Heart left ventricle (tissue), 16 donors: ENCODE measurements around the gene HEPHL1. TPM values are rescaled to one million over a fixed set of nuclear protein-coding genes. Genes with fewer than 3 reads are reported as not detected.
A peak's percentile ranks its signal among the peaks of the same experiment; 100 is the strongest.

ENCODE experiments used
- ATAC-seq, 4 donors: fragments of 200-7000 bp; cut with Tn5 transposase; one replicate each; pipeline ENCODE4 v1.9.1; 2020 to 2022; ENCODE audit warnings: moderate library complexity in 4 of 4, mild to moderate bottlenecking in 3 of 4, moderate number of reproducible peaks in 1 of 4
- DNase-seq, 5 donors: peaks; one replicate each; pipeline ENCODE4 v3.0.0-alpha.2; 2020
- H3K27ac ChIP-seq, 12 donors: fragments of 200-600 bp; sonication (generic) in 4 of 12; one replicate each; pipeline versions ENCODE4 v1.5.0 to v1.8.0; 2016 to 2022; ENCODE audit warnings: mild to moderate bottlenecking in 2 of 12
- H3K27me3 ChIP-seq, 9 donors: fragments of 200-600 bp; sonication (generic) in 2 of 9; one replicate each; pipeline versions ENCODE4 v1.5.1 to v1.8.0; 2016 to 2022; ENCODE audit warnings: mild to moderate bottlenecking in 3 of 9
- H3K36me3 ChIP-seq, 9 donors: fragments of 200-600 bp; sonication (generic) in 2 of 9; one replicate each; pipeline versions ENCODE4 v1.5.0 to v1.8.0; 2018 to 2022; ENCODE audit warnings: mild to moderate bottlenecking in 2 of 9
- H3K4me1 ChIP-seq, 12 donors: fragments of 200-600 bp; sonication (generic) in 4 of 12; one replicate each; pipeline versions ENCODE4 v1.5.0 to v1.8.0; 2016 to 2022; ENCODE audit warnings: mild to moderate bottlenecking in 3 of 12
- H3K4me3 ChIP-seq, 12 donors: fragments of 200-600 bp; sonication (generic) in 4 of 12; one replicate each; pipeline versions ENCODE4 v1.5.0 to v1.8.0; 2017 to 2022; ENCODE audit warnings: mild to moderate bottlenecking in 9 of 12, moderate library complexity in 4 of 12
- H3K9me3 ChIP-seq, 12 donors: fragments of 200-600 bp; sonication (generic) in 4 of 12; one replicate each; pipeline versions ENCODE4 v1.5.0 to v1.8.0; 2016 to 2022; ENCODE audit warnings: mild to moderate bottlenecking in 1 of 12
- CTCF ChIP-seq, 12 donors: fragments of 200-600 bp; sonication (generic) in 4 of 12; IDR thresholded peaks; one replicate each; pipeline versions ENCODE4 v1.5.0 to v1.8.0; 2018 to 2022; ENCODE audit warnings: antibody characterized with exemption in 12 of 12, mild to moderate bottlenecking in 5 of 12
- POLR2A ChIP-seq, 2 donors: fragments of 450-650 bp; IDR thresholded peaks; one replicate each; pipeline ENCODE4 v1.6.1; 2017; ENCODE audit warnings: antibody characterized with exemption in 2 of 2, mild to moderate bottlenecking in 2 of 2, moderate library complexity in 2 of 2
- WGBS, 4 donors: extraction: QIAGEN DNeasy Blood & Tissue Kit in 2 of 4; methylation state at CpG; one replicate each; pipeline versions ENCODE4 v1.1.5 to v1.1.7; 2013 to 2018; 5-methylcytosine and 5-hydroxymethylcytosine counted together
- intact Hi-C, 10 donors: fragments of 100-400 bp; cut with DNase I; formaldehyde crosslinking; loops; one replicate each; pipeline versions ENCODE4 v1.11.1 to v1.14.2; 2022
- polyA plus RNA-seq, 2 donors: library from polyadenylated mRNA; stranded (reverse); fragments of 200-250 nt; gene quantifications; one replicate each; pipeline ENCODE4 v1.2.3, GENCODE V29; 2013
- total RNA-seq, 9 donors: library from RNA; depleted of rRNA in 2 of 9; stranded (reverse); fragments of >200 nt in 2 of 9; fragmentation: NEBNext Ultra II Directional in 3 of 9; extraction: Animal tissue kit (Norgen Biotek cat#: 25700) in 3 of 9; gene quantifications; one replicate each; pipeline versions ENCODE4 v1.1.0 to v1.2.4, GENCODE V29; 2016 to 2023
- donor health status: ischemic (EF 13 %, LVEDD 7.1; RV severe dilation, severe dysfunction).
- donor health status: healthy with polysubstance abuse.
- donor health status: DM: no; HTN: yes; CAD: no.
- donor health status: DM: no; HTN: no; CAD: no.
- donor health status: ischemic (EF 25% LVEDD 6.9; RV normal size, moderate dysfunction).
- donor health status: ischemic (EF 25% LVEDD 5.7; RV mildly dilated, moderate dysfunction).
- donor health status: healthy.
- donor health status: DM: yes; HTN: yes; CAD: no.
- donor health status: ischemic (EF 35%, LVEDD 5.7; RV mildly dilated, moderate dysfunction).
- donor health status: nonischemic (EF 11% LVEDD 7.7; RV severe dilation, severe dysfunction).
- donor health status: DM: yes; HTN: yes; CAD: no.
- donor health status: PGD.
- donor health status: ischemic (EF 29% LVEDD 5.4; RV normal size, mild dysfunction).
- donor health status: nonischemic (EF 23%, LVEDD 6.1; RV moderate dilation, normal function).

Gene HEPHL1
- total and polyA plus RNA-seq, 11 donors = 0.07 TPM; not detected in 10

GRCh38 chr11:94133752-94134151, 112.6 kb downstream of the HEPHL1 start:
- TF ChIP-seq POLR2A (IDR thresholded peaks at IDR 0.05) (no peak), CTCF (IDR thresholded peaks at IDR 0.05) (no peak)
- WGBS, 4 donors = 63 to 81% (median 69%) methylated on average over 4 of the region's 4 CpGs
- H3K36me3 ChIP-seq = no peaks in the 10 kb centered on the region
- no peaks in the 10 kb centered on the region for H3K9me3 ChIP-seq
- no peaks in the 10 kb centered on the region for H3K27me3 ChIP-seq
- peak in 3 of 4 donors; percentile 29 to 57 (median 49) for ATAC-seq
- peak overlapping the region in 7 of 12 donors; percentile 53 to 98 (median 78) for H3K27ac ChIP-seq
- no peak overlapping the region for H3K4me3 ChIP-seq
- DNase-seq = no peak
- intact Hi-C loops = loop anchor here in 2 of 10 donors (5.0 to 10.0 kb wide), 2 partner anchors 54 to 801 kb away; no protein-coding TSS in a partner anchor
- H3K4me1 ChIP-seq = peaks cover 0 to 81% (median 65%) of the 10 kb centered on the region in 12 donors

GRCh38 chr11:94134651-94135512, 113.7 kb downstream of the HEPHL1 start:
- TF ChIP-seq CTCF (IDR thresholded peaks at IDR 0.05) (no peak), POLR2A (IDR thresholded peaks at IDR 0.05) (no peak)
- no peaks in the 10 kb centered on the region for H3K9me3 ChIP-seq
- H3K36me3 ChIP-seq = no peaks in the 10 kb centered on the region
- ATAC-seq = peak; percentile 63 to 87 (median 86)
- 22 to 50% (median 35%) methylated on average over 5 to 10 of the region's 10 CpGs for WGBS, 4 donors
- H3K4me3 ChIP-seq = peak overlapping the region in 3 of 12 donors; percentile 8 to 22 (median 16)
- intact Hi-C loops = loop anchor here in 2 of 10 donors (5.0 to 10.0 kb wide), 2 partner anchors 52 to 800 kb away; no protein-coding TSS in a partner anchor
- no peaks in the 10 kb centered on the region for H3K27me3 ChIP-seq
- peak; percentile 76 to 89 (median 82) for DNase-seq
- H3K4me1 ChIP-seq = peaks cover 0 to 88% (median 68%) of the 10 kb centered on the region in 12 donors
- H3K27ac ChIP-seq = peak overlapping the region; percentile 40 to 96 (median 75)

- H3K27ac ChIP-seq = no peak overlapping the region
- 80 to 96% (median 87%) methylated on average over 4 of the region's 4 CpGs for WGBS, 4 donors
- H3K9me3 ChIP-seq = no peaks in the 10 kb centered on the region
- no peaks in the 10 kb centered on the region for H3K36me3 ChIP-seq
- ATAC-seq = no peak
- peaks cover 0 to 86% (median 47%) of the 10 kb centered on the region in 12 donors for H3K4me1 ChIP-seq
- no peak overlapping the region for H3K4me3 ChIP-seq
- no peak for DNase-seq
- H3K27me3 ChIP-seq = no peaks in the 10 kb centered on the region
- intact Hi-C loops = loop anchor here in 1 of 10 donors (10.0 kb wide), 1 partner anchor 795 kb away; no protein-coding TSS in a partner anchor
- TF ChIP-seq POLR2A (IDR thresholded peaks at IDR 0.05) = no peak
- TF ChIP-seq CTCF (IDR thresholded peaks at IDR 0.05) = no peak
These were observed 118.3 kb downstream of the HEPHL1 start for GRCh38 chr11:94139416-94139815.

GRCh38 chr11:94140154-94140655, 119.1 kb downstream of the HEPHL1 start:
- Histone ChIP-seq H3K27me3 (no peaks in the 10 kb centered on the region), H3K27ac (no peak overlapping the region), H3K4me1 (peaks cover 0 to 85% (median 40%) of the 10 kb centered on the region in 12 donors), H3K36me3 (no peaks in the 10 kb centered on the region), H3K4me3 (no peak overlapping the region), H3K9me3 (no peaks in the 10 kb centered on the region)
- ATAC-seq (no peak), DNase-seq (no peak)
- WGBS, 4 donors = 73 to 87% (median 81%) methylated on average over 2 of the region's 2 CpGs
- intact Hi-C loops = no loop called here
- no peak for TF ChIP-seq POLR2A (IDR thresholded peaks at IDR 0.05)
- TF ChIP-seq CTCF (IDR thresholded peaks at IDR 0.05) = no peak
